ENCODE results near the gene ELL.

Gene ELL

DNA sequence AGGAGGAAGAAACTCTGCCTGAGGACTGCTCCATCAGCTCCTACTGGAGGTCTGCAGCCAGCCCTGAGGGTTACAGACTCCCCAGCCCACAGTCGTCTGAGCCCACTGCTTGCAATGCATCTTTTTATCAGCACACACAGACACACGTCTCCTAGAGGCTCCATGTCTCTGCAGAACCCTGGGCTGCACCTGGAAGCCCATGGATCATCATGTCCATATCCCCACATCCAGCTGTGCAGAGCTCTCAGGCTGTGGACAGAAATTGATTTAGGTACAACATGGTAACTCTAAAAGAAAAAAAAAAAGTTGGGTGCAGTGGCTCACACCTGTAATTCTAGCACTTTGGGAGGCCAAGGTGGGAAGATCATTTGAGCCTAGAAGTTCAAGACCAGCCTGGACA, 51.1 kb downstream of the ELL start:
- DNase-seq: no peak

GRCh38 chr19:18469069-18469846, 52.6 kb downstream of the ELL start:
- peaks cover 12% of the 10 kb centered on the region; the same call in 1 of the 2 replicates for H3K36me3 ChIP-seq
- H3K27me3 ChIP-seq (ENCODE audit: insufficient read depth, low read depth, severe bottlenecking): no peaks in the 10 kb centered on the region
- 0 out of 2 replicates have a peak overlapping the region, but pooled peaks have one; percentile 10 for H3K27ac ChIP-seq
- peak; percentile 94 for TF ChIP-seq CTCF (IDR thresholded peaks at IDR 0.05; ENCODE audit: low read depth, low read length)
- H3K4me3 ChIP-seq (ENCODE audit: low read depth, low read length): no peak overlapping the region
- H3K9me3 ChIP-seq (ENCODE audit: severe bottlenecking): no peaks in the 10 kb centered on the region
- peak; percentile 69 for DNase-seq

More for the DNA sequence above, 51.1 kb downstream of the ELL start:
- Histone ChIP-seq H3K4me3 (ENCODE audit: low read depth, low read length) (no peak overlapping the region), H3K27ac (no peak overlapping the region), H3K9me3 (ENCODE audit: severe bottlenecking) (no peaks in the 10 kb centered on the region), H3K36me3 (0 out of 2 replicates have a peak, but pooled peaks cover 8% of the 10 kb centered on the region), H3K27me3 (ENCODE audit: insufficient read depth, low read depth, severe bottlenecking) (no peaks in the 10 kb centered on the region)
- TF ChIP-seq CTCF (IDR thresholded peaks at IDR 0.05; ENCODE audit: low read depth, low read length): no peak

DNA sequence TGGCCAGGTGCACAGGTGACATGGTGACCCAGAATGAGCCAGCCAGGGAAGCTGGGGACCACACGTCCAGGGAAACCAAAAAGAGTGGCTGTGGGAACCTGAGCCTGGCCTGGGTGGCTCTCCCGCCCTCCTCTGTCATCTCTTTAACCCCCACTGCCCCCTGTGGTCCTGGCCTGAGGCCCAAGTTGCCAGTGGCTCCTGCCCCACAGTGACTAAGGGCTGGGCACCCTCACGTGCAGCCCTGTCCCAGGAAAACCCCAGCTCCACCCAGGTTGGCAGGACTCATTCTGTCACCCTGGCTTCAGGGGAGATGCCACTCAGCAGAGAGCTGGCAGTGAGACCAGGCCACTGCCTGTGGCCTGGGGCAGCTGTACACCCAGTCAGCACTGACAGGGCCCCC, 53.4 kb downstream of the ELL start:
- TF ChIP-seq CTCF (IDR thresholded peaks at IDR 0.05; ENCODE audit: low read depth, low read length): no peak
- Histone ChIP-seq H3K4me3 (ENCODE audit: low read depth, low read length) (no peak overlapping the region), H3K36me3 (peaks cover 12% of the 10 kb centered on the region; the same call in 1 of the 2 replicates), H3K27me3 (ENCODE audit: insufficient read depth, low read depth, severe bottlenecking) (no peaks in the 10 kb centered on the region), H3K9me3 (ENCODE audit: severe bottlenecking) (no peaks in the 10 kb centered on the region), H3K27ac (no peak overlapping the region)
- no peak for DNase-seq

DNA sequence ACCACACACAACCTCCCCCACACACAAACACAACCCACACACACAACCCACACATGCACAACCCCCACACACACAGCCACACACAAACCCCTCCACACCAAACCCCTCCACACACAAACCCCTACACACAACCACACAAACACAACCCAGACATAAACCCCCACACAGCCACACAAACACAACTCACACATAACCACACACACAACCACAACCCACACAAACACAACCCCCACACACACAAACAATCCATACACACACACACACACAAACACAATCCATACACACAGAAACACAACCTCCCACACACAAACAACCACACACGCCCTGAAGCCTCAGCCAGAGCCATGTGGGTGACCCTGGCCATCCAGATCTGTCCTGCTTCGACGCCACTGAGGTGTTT, 53.9 kb downstream of the ELL start:
- H3K36me3 ChIP-seq: peaks cover 12% of the 10 kb centered on the region; the same call in 1 of the 2 replicates
- no peak for TF ChIP-seq CTCF (IDR thresholded peaks at IDR 0.05; ENCODE audit: low read depth, low read length)
- H3K9me3 ChIP-seq (ENCODE audit: severe bottlenecking): no peaks in the 10 kb centered on the region
- H3K27me3 ChIP-seq (ENCODE audit: insufficient read depth, low read depth, severe bottlenecking): no peaks in the 10 kb centered on the region
- H3K27ac ChIP-seq: no peak overlapping the region
- no peak for DNase-seq
- no peak overlapping the region for H3K4me3 ChIP-seq (ENCODE audit: low read depth, low read length)

DNA sequence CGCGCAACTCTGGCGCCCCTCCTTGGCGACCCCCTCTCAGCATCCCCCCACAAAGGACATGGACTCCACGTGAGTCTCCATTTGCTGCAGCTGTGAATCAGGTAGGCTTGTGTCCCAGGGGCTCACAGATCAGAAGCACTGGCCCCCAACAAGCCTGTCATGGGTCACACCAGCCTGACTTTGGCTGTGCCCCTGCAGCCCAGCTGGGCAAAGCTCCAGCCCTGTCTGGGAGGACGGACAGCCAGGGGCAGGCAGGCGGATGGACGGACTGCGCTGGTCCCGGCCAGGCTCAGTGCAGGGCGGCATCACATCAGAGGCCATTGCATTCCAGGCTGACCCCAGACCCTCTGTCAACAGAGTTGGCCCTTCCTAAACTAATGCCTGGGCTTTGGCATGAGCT, 55.5 kb downstream of the ELL start:
- no peak for TF ChIP-seq CTCF (IDR thresholded peaks at IDR 0.05; ENCODE audit: low read depth, low read length)
- no peak overlapping the region for H3K27ac ChIP-seq
- H3K4me3 ChIP-seq (ENCODE audit: low read depth, low read length): no peak overlapping the region
- H3K27me3 ChIP-seq (ENCODE audit: insufficient read depth, low read depth, severe bottlenecking): no peaks in the 10 kb centered on the region
- peaks cover 15% of the 10 kb centered on the region for H3K36me3 ChIP-seq
- no peak for DNase-seq
- H3K9me3 ChIP-seq (ENCODE audit: severe bottlenecking): no peaks in the 10 kb centered on the region

DNA sequence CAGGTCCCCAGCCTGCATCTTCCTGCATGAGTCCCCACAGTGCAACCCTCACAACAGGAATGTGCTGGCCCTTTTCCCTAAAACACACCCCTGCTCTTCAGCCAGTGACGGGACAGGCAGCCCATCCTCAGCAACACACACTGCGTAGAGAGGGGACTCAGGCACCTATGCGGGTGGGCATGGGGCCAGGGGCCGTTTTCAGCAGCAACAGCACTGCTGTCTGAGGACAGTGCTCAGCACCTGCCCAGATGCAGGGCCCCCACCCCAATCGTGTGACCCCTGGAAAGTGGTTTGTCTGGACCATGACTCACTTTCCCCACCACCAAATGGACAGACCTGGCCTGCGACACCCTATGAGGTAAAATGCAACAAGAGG, 55.9 kb downstream of the ELL start:
- H3K27me3 ChIP-seq (ENCODE audit: insufficient read depth, low read depth, severe bottlenecking): no peaks in the 10 kb centered on the region
- H3K4me3 ChIP-seq (ENCODE audit: low read depth, low read length): no peak overlapping the region
- peaks cover 19% of the 10 kb centered on the region for H3K36me3 ChIP-seq
- H3K27ac ChIP-seq: no peak overlapping the region
- H3K9me3 ChIP-seq (ENCODE audit: severe bottlenecking): no peaks in the 10 kb centered on the region
- TF ChIP-seq CTCF (IDR thresholded peaks at IDR 0.05; ENCODE audit: low read depth, low read length): no peak
- DNase-seq: no peak
